A549 (cell line): ENCODE measurements around the gene ITGB3. TPM values are rescaled to one million over a fixed set of nuclear protein-coding genes. Genes with fewer than 3 reads are reported as not detected.

Source experiments
- ATAC-seq, 2 experiments: fragments of 200-7000 bp in 1 of 2; fragments of >200 bp in 1 of 2; cut with Nextera tagmentation in 1 of 2; cut with Tn5 transposase in 1 of 2; 3 replicates each; pipeline versions ENCODE4 v1.8.0 to v1.9.1; 2018 to 2020; ENCODE audit warnings: mild to moderate bottlenecking in 1 of 2, moderate library complexity in 1 of 2
- CTCF ChIA-PET: fragments of 300-600 bp; sonication (Branson Sonifier 250); formaldehyde crosslinking; extraction: SDS; loops from one replicate; lab custom pipeline; 2021; ENCODE audit warnings: antibody characterized with exemption, inconsistent platforms; lab: Yijun Ruan, JAX
- POLR2A ChIA-PET: fragments of 350-600 bp; formaldehyde crosslinking; extraction: SDS; loops from one replicate; lab custom pipeline; 2021; ENCODE audit warnings: antibody characterized with exemption, inconsistent platforms; lab: Yijun Ruan, JAX
- DNase-seq, 2 experiments: peaks; one replicate each; pipeline versions ENCODE4 v3.0.0 to v3.0.0-alpha.2; 2011 to 2016; ENCODE audit warnings: low read depth in 1 of 2, low spot score in 1 of 2
- FAIRE-seq: peaks from 2 replicates; lab custom pipeline; 2011; peaks lifted over from hg19 to GRCh38; lab: Jason Lieb, UNC
- H3K27ac ChIP-seq, 2 experiments: fragments of >200 bp; sonication (Bioruptor Twin); formaldehyde crosslinking; 3 replicates each; pipeline ENCODE4 v1.5.1; 2016 to 2017
- H3K4me1 ChIP-seq: fragments of >200 bp; sonication (Bioruptor Twin); formaldehyde crosslinking; 3 replicates; pipeline ENCODE4 v1.6.1; 2016
- H3K4me2 ChIP-seq: fragments of >200 bp; sonication (Bioruptor Twin); formaldehyde crosslinking; 3 replicates; pipeline ENCODE4 v1.6.1; 2016
- H3K4me3 ChIP-seq: fragments of >200 bp; sonication (Bioruptor Twin); formaldehyde crosslinking; 3 replicates; pipeline ENCODE4 v1.5.1; 2016
- H3K9me3 ChIP-seq: fragments of >200 bp; sonication (Bioruptor Twin); formaldehyde crosslinking; 3 replicates; pipeline ENCODE4 v1.6.1; 2016
- CEBPB ChIP-seq, 2 experiments: fragments of >200 bp in 1 of 2; sonication (Bioruptor Twin) in 1 of 2; formaldehyde crosslinking in 1 of 2; IDR thresholded peaks; 2 replicates each; pipeline ENCODE4 v1.6.1; 2012 to 2016
- E2F6 ChIP-seq: IDR thresholded peaks from 2 replicates; pipeline ENCODE4 v1.6.1; 2012; ENCODE audit warnings: low read depth, borderline replicate concordance
- EHMT2 ChIP-seq: fragments of 200-600 bp; sonication (generic); IDR thresholded peaks from 2 replicates; pipeline ENCODE4 v1.6.1; 2016; ENCODE audit warnings: antibody characterized with exemption, low read depth, mild to moderate bottlenecking, moderate library complexity
- FOXS1 ChIP-seq: fragments of 250-450 bp; sonication (Bioruptor Pico); IDR thresholded peaks from 2 replicates; pipeline ENCODE4 v1.5.0; 2020; ENCODE audit warnings: mild to moderate bottlenecking, moderate library complexity
- GATA3 ChIP-seq: IDR thresholded peaks from 2 replicates; pipeline ENCODE4 v1.6.1; 2012; ENCODE audit warnings: borderline replicate concordance
- HOXB5 ChIP-seq: fragments of 250-450 bp; sonication (Bioruptor Pico); IDR thresholded peaks from 2 replicates; pipeline ENCODE4 v1.5.0; 2020; ENCODE audit warnings: mild to moderate bottlenecking, moderate library complexity
- JUN ChIP-seq, 2 experiments: fragments of >200 bp; sonication (Bioruptor Twin); formaldehyde crosslinking; IDR thresholded peaks; 2 replicates in 1 of 2; 3 replicates in 1 of 2; pipeline ENCODE4 v1.6.1; 2016 to 2017
- KDM1A ChIP-seq: fragments of 200-600 bp; sonication (generic); IDR thresholded peaks from 2 replicates; pipeline ENCODE4 v1.6.1; 2016; ENCODE audit warnings: low read depth, mild to moderate bottlenecking
- KDM5A ChIP-seq: fragments of 200-600 bp; sonication (generic); IDR thresholded peaks from 2 replicates; pipeline ENCODE4 v1.6.1; 2016; ENCODE audit warnings: antibody characterized with exemption, mild to moderate bottlenecking
- MAFK ChIP-seq: fragments of 450-650 bp; IDR thresholded peaks from 2 replicates; pipeline ENCODE4 v1.6.1; 2014; ENCODE audit not compliant: partially characterized antibody
- MAX ChIP-seq: IDR thresholded peaks from 2 replicates; pipeline ENCODE4 v1.6.1; 2012
- POLR2A ChIP-seq: IDR thresholded peaks from 2 replicates; pipeline ENCODE4 v1.6.1; 2012; ENCODE audit warnings: mild to moderate bottlenecking, low read length
- POLR2AphosphoS2 ChIP-seq: conservative IDR thresholded peaks from 2 replicates; pipeline ENCODE4 v1.6.1; 2012; ENCODE audit warnings: low read length, improper control_type of control experiment, inconsistent platforms
- RCOR1 ChIP-seq: fragments of 150-350 bp; IDR thresholded peaks from 2 replicates; pipeline ENCODE4 v1.6.1; 2014; ENCODE audit warnings: antibody characterized with exemption, low read length, low read depth
- SREBF2 ChIP-seq: fragments of 450-650 bp; IDR thresholded peaks from 2 replicates; pipeline ENCODE4 v1.6.1; 2014; ENCODE audit warnings: mild to moderate bottlenecking, moderate library complexity
- ZFP36 ChIP-seq: fragments of 450-650 bp; IDR thresholded peaks from 2 replicates; pipeline ENCODE4 v1.6.1; 2014; ENCODE audit warnings: borderline replicate concordance; ENCODE audit not compliant: partially characterized antibody
- ZNF302 ChIP-seq: fragments of 250-450 bp; sonication (Bioruptor Pico); IDR thresholded peaks from 2 replicates; pipeline ENCODE4 v1.9.0; 2021; ENCODE audit warnings: inconsistent platforms, mild to moderate bottlenecking, moderate library complexity
- ZSCAN20 ChIP-seq: fragments of 250-450 bp; sonication (Bioruptor Pico); IDR thresholded peaks from 2 replicates; pipeline ENCODE4 v1.8.0; 2022; ENCODE audit warnings: mild to moderate bottlenecking, moderate library complexity
- WGBS: methylation state at CpG from one replicate; pipeline ENCODE4 v1.1.6; 2017; ENCODE audit errors: missing lambda C conversion rate; 5-methylcytosine and 5-hydroxymethylcytosine counted together
- polyA plus RNA-seq, 4 experiments: library from polyadenylated mRNA; depleted of rRNA in 3 of 4; stranded (reverse); fragments of >200 nt; fragmentation: RNase III in 1 of 4; extraction: RNeasy Plus Mini Kit Qiagen cat#74134 plus additional on column Dnase treatment in 1 of 4; gene quantifications; 2 replicates in 3 of 4; 3 replicates in 1 of 4; pipeline ENCODE4 v1.2.3, GENCODE V29; 2011 to 2017
- TF ChIP-seq, protein P1 (sequence below): fragments of >200 bp; sonication (Bioruptor Twin); formaldehyde crosslinking; IDR thresholded peaks from 3 replicates; pipeline ENCODE4 v1.5.1; 2016
- TF ChIP-seq, protein P2 (sequence below): fragments of 200-600 bp; sonication (generic); IDR thresholded peaks from 2 replicates; pipeline ENCODE4 v1.6.1; 2016; ENCODE audit warnings: antibody characterized with exemption, mild to moderate bottlenecking, moderate library complexity
- TF ChIP-seq, protein P3 (sequence below): fragments of 250-450 bp; sonication (Bioruptor Pico); IDR thresholded peaks from 2 replicates; pipeline ENCODE4 v1.5.0; 2021; ENCODE audit warnings: mild to moderate bottlenecking, moderate library complexity, borderline replicate concordance
- TF ChIP-seq, protein P4 (sequence below): fragments of >200 bp; sonication (Bioruptor Twin); formaldehyde crosslinking; IDR thresholded peaks from 2 replicates; pipeline ENCODE4 v1.6.1; 2016

The ITGB3 gene
- polyA plus RNA-seq, 2 of the 4 experiments (the other 2 are of a cell fraction): 0.34 to 5.0 TPM

DNA sequence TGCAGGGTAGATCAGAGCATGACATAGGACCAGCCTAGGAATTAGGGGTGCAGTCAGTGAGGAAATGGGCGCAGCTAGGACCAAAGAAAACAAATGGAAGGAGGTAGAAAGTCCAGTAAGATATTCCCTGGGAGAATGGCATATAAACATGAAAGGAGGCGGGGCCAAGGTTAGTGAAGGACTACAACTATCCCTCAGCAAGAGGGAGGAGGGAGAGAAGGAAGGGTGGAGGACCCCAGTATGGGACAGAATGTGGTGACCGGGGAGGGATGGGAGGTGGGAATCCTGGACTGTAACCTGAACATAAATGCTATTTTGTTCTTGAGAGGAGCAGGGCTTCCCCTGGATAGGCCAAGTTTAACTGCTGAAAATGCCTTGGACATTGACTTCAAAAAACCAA, 22.8 kb downstream of the ITGB3 start:
- H3K4me3 ChIP-seq: no peak overlapping the region
- TF ChIP-seq CEBPB (IDR thresholded peaks at IDR 0.05) (no peak), SREBF2 (no peak), KDM1A (no peak), ZNF302 (CRISPR knock-in tag) (no peak), POLR2AphosphoS2 (no peak), MAFK (no peak), KDM5A (no peak), RCOR1 (no peak), FOXS1 (CRISPR knock-in tag) (no peak), HOXB5 (no peak), ZFP36 (no peak), POLR2A (no peak), GATA3 (no peak)
- TF ChIP-seq, protein P1, sequence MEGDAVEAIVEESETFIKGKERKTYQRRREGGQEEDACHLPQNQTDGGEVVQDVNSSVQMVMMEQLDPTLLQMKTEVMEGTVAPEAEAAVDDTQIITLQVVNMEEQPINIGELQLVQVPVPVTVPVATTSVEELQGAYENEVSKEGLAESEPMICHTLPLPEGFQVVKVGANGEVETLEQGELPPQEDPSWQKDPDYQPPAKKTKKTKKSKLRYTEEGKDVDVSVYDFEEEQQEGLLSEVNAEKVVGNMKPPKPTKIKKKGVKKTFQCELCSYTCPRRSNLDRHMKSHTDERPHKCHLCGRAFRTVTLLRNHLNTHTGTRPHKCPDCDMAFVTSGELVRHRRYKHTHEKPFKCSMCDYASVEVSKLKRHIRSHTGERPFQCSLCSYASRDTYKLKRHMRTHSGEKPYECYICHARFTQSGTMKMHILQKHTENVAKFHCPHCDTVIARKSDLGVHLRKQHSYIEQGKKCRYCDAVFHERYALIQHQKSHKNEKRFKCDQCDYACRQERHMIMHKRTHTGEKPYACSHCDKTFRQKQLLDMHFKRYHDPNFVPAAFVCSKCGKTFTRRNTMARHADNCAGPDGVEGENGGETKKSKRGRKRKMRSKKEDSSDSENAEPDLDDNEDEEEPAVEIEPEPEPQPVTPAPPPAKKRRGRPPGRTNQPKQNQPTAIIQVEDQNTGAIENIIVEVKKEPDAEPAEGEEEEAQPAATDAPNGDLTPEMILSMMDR: no peak
- TF ChIP-seq, protein P2, sequence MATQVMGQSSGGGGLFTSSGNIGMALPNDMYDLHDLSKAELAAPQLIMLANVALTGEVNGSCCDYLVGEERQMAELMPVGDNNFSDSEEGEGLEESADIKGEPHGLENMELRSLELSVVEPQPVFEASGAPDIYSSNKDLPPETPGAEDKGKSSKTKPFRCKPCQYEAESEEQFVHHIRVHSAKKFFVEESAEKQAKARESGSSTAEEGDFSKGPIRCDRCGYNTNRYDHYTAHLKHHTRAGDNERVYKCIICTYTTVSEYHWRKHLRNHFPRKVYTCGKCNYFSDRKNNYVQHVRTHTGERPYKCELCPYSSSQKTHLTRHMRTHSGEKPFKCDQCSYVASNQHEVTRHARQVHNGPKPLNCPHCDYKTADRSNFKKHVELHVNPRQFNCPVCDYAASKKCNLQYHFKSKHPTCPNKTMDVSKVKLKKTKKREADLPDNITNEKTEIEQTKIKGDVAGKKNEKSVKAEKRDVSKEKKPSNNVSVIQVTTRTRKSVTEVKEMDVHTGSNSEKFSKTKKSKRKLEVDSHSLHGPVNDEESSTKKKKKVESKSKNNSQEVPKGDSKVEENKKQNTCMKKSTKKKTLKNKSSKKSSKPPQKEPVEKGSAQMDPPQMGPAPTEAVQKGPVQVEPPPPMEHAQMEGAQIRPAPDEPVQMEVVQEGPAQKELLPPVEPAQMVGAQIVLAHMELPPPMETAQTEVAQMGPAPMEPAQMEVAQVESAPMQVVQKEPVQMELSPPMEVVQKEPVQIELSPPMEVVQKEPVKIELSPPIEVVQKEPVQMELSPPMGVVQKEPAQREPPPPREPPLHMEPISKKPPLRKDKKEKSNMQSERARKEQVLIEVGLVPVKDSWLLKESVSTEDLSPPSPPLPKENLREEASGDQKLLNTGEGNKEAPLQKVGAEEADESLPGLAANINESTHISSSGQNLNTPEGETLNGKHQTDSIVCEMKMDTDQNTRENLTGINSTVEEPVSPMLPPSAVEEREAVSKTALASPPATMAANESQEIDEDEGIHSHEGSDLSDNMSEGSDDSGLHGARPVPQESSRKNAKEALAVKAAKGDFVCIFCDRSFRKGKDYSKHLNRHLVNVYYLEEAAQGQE: no peak
- TF ChIP-seq, protein P3, sequence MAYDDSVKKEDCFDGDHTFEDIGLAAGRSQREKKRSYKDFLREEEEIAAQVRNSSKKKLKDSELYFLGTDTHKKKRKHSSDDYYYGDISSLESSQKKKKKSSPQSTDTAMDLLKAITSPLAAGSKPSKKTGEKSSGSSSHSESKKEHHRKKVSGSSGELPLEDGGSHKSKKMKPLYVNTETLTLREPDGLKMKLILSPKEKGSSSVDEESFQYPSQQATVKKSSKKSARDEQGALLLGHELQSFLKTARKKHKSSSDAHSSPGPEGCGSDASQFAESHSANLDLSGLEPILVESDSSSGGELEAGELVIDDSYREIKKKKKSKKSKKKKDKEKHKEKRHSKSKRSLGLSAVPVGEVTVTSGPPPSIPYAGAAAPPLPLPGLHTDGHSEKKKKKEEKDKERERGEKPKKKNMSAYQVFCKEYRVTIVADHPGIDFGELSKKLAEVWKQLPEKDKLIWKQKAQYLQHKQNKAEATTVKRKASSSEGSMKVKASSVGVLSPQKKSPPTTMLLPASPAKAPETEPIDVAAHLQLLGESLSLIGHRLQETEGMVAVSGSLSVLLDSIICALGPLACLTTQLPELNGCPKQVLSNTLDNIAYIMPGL (CRISPR knock-in tag): no peak
- TF ChIP-seq, protein P4, sequence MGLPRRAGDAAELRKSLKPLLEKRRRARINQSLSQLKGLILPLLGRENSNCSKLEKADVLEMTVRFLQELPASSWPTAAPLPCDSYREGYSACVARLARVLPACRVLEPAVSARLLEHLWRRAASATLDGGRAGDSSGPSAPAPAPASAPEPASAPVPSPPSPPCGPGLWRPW: no peak
- 0 out of 3 replicates have a peak overlapping the region, but pooled peaks have one; percentile 18 for H3K4me2 ChIP-seq
- peaks cover 12% of the 10 kb centered on the region; the same call in 2 of the 3 replicates for H3K4me1 ChIP-seq
- no peak for ATAC-seq
- ChIA-PET CTCF (interaction anchor here (1.2 to 2.8 kb wide), 4 partner anchors 11 to 49 kb away, joined by 3 to 9 read pairs (median 4); no protein-coding TSS in a partner anchor), POLR2A (no interaction called here)
- no peak for DNase-seq
- WGBS: 68% methylated on average over 3 of the region's 3 CpGs
- FAIRE-seq: no peak
- no peaks in the 10 kb centered on the region for H3K9me3 ChIP-seq
- peak overlapping the region in 1 of 2 experiments; percentile 13; a peak in 1 of 6 replicates for H3K27ac ChIP-seq

- Histone ChIP-seq H3K4me1 (peaks cover 12% of the 10 kb centered on the region; the same call in 2 of the 3 replicates), H3K4me2 (0 out of 3 replicates have a peak overlapping the region, but pooled peaks have one; percentile 18), H3K9me3 (no peaks in the 10 kb centered on the region), H3K27ac (no peak overlapping the region; a peak in 1 of 6 replicates), H3K4me3 (no peak overlapping the region)
- ATAC-seq (peak; percentile 68 to 80; a peak in 5 of 6 replicates), FAIRE-seq (no peak), DNase-seq (peak in 1 of 2 experiments; percentile 33)
- no peak for TF ChIP-seq FOXS1 (CRISPR knock-in tag)
- no peak for TF ChIP-seq EHMT2
- TF ChIP-seq E2F6: no peak
- no peak for TF ChIP-seq POLR2A
- no peak for TF ChIP-seq JUN (IDR thresholded peaks at IDR 0.05)
- TF ChIP-seq, protein P3 (CRISPR knock-in tag): no peak
- no peak for TF ChIP-seq ZSCAN20 (CRISPR knock-in tag)
- TF ChIP-seq MAX: no peak
- ChIA-PET POLR2A (no interaction called here), CTCF (interaction anchor here (1.2 to 2.8 kb wide), 4 partner anchors 11 to 47 kb away, joined by 3 to 9 read pairs (median 4); partner anchors contain the start of gene ITGB3)
- 65% methylated on average over 10 of the region's 10 CpGs for WGBS
These were observed 23.2 kb downstream of the ITGB3 start for GRCh38 chr17:47276868-47277267.
